OCI-LY3 (cell line): ENCODE results near the gene KLHDC1.

Experiments used
- EZH2phosphoT487 ChIP-seq: fragments of 200-600 bp; shearing (Covaris generic); IDR thresholded peaks from 2 replicates; pipeline ENCODE4 v1.6.1; 2018; ENCODE audit warnings: antibody characterized with exemption, mixed run types, low read depth
- TF ChIP-seq, protein P1 (sequence below): fragments of 200-600, 300-600 bp; sonication (generic); IDR thresholded peaks from 2 replicates; pipeline ENCODE4 v1.5.1; 2014; ENCODE audit warnings: antibody characterized with exemption, low read length, low read depth

DNA sequence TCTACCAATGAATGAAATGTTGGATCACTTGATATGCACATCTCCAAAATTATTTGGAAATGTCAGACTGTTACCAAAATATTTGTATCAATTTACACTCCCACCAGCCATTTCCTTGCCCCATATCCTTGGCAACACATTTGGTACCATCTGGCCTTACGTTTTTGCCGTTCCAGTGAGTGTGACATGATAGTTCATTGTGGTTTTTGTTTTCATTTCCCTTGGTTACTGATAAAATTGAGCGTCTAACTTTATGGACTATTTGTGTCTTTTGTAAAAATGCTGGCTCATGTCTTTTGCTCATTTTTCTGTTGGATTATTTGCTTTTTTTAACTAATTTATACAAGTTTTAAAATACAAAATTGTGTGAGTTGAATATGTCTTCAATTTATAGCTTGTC lies 11.0 kb downstream of the KLHDC1 start:
- TF ChIP-seq, protein P1, sequence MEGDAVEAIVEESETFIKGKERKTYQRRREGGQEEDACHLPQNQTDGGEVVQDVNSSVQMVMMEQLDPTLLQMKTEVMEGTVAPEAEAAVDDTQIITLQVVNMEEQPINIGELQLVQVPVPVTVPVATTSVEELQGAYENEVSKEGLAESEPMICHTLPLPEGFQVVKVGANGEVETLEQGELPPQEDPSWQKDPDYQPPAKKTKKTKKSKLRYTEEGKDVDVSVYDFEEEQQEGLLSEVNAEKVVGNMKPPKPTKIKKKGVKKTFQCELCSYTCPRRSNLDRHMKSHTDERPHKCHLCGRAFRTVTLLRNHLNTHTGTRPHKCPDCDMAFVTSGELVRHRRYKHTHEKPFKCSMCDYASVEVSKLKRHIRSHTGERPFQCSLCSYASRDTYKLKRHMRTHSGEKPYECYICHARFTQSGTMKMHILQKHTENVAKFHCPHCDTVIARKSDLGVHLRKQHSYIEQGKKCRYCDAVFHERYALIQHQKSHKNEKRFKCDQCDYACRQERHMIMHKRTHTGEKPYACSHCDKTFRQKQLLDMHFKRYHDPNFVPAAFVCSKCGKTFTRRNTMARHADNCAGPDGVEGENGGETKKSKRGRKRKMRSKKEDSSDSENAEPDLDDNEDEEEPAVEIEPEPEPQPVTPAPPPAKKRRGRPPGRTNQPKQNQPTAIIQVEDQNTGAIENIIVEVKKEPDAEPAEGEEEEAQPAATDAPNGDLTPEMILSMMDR: no peak
- no peak for TF ChIP-seq EZH2phosphoT487
